Lower leg skin (tissue), 3 donors: ENCODE data around the gene ZNF138.

Experiments used
- CTCF ChIP-seq, 3 donors: fragments of 450-650 bp; IDR thresholded peaks; one replicate each; pipeline ENCODE4 v1.5.1; 2016; ENCODE audit warnings: antibody characterized with exemption in 3 of 3, mild to moderate bottlenecking in 3 of 3, moderate library complexity in 2 of 3
- POLR2A ChIP-seq, 2 donors: fragments of 450-650 bp; IDR thresholded peaks; one replicate each; pipeline ENCODE4 v1.6.1; 2016 to 2017; ENCODE audit warnings: antibody characterized with exemption in 2 of 2, mild to moderate bottlenecking in 1 of 2, moderate library complexity in 1 of 2

DNA sequence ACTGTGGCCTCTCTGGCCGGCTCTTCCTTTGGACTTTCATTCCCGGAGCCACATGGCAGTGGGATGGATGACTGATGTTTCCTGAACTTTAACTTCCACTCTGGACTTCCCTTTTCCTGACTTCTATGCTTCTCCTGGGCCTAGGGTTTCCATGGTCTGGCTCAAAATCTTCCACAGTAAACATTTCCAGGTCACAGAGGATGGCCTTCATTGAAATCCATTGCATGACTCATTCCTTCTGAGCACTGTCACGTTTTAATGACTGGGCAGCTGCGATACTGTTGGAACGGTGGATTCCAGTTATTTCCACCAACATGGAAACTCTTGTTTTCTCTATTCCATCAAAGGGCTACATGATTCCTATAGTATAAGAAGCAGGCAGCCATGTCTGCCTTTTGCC lies 84.5 kb downstream of the ZNF138 start:
- TF ChIP-seq CTCF (IDR thresholded peaks at IDR 0.05) (no peak), POLR2A (IDR thresholded peaks at IDR 0.05) (no peak)
